Neural progenitor cell (in vitro differentiated cells): Measurements from ENCODE around the gene AAMP. TPM values are rescaled to one million over a fixed set of nuclear protein-coding genes. Genes with fewer than 3 reads are reported as not detected.

Experiments
- DNase-seq: peaks from one replicate; pipeline ENCODE4 v3.0.0-alpha.2; 2016; ENCODE audit warnings: low spot score
- H2AFZ ChIP-seq: fragments of 200-600 bp; sonication (generic); replicated peaks from 2 replicates; pipeline ENCODE4 v1.6.1; 2016; ENCODE audit warnings: antibody characterized with exemption
- H3F3A ChIP-seq: fragments of 200-600 bp; sonication (generic); 2 replicates; pipeline ENCODE4 v1.6.1; 2016; ENCODE audit warnings: antibody characterized with exemption, low read depth
- H3K27ac ChIP-seq: fragments of 200-600 bp; sonication (generic); 2 replicates; pipeline ENCODE4 v1.5.1; 2016; ENCODE audit warnings: mild to moderate bottlenecking
- H3K27me3 ChIP-seq: fragments of 200-600 bp; sonication (generic); 2 replicates; pipeline ENCODE4 v1.6.1; 2016; ENCODE audit warnings: mild to moderate bottlenecking, moderate library complexity
- H3K36me3 ChIP-seq: fragments of 200-600 bp; sonication (generic); 2 replicates; pipeline ENCODE4 v1.5.1; 2016
- H3K4me1 ChIP-seq: fragments of 200-600 bp; sonication (generic); 2 replicates; pipeline ENCODE4 v1.6.1; 2016; ENCODE audit warnings: mixed run types
- H3K4me2 ChIP-seq: fragments of 200-600 bp; sonication (generic); 2 replicates; pipeline ENCODE4 v1.6.1; 2016
- H3K4me3 ChIP-seq: fragments of 200-600 bp; sonication (generic); 2 replicates; pipeline ENCODE4 v1.5.1; 2016
- H3K79me2 ChIP-seq: fragments of 200-600 bp; sonication (generic); 2 replicates; pipeline ENCODE4 v1.6.1; 2016; ENCODE audit warnings: low read depth
- H3K9ac ChIP-seq: fragments of 200-600 bp; sonication (generic); 2 replicates; pipeline ENCODE4 v1.6.1; 2016
- H3K9me3 ChIP-seq: fragments of 200-600 bp; sonication (generic); 2 replicates; pipeline ENCODE4 v1.5.1; 2016; ENCODE audit warnings: low read depth
- H4K20me1 ChIP-seq: fragments of 200-600 bp; sonication (generic); 2 replicates; pipeline ENCODE4 v1.6.1; 2016; ENCODE audit warnings: low read depth
- H3K27ac Mint-ChIP-seq: 3 replicates; pipeline ENCODE4 v1.8.0; 2021; ENCODE audit warnings: mixed read lengths
- H3K27me3 Mint-ChIP-seq: 2 replicates; pipeline ENCODE4 v1.8.0; 2022; ENCODE audit warnings: low read depth, mild to moderate bottlenecking, inconsistent platforms, moderate library complexity, mixed read lengths; ENCODE audit not compliant: insufficient read depth
- H3K36me3 Mint-ChIP-seq: 3 replicates; pipeline ENCODE4 v1.8.0; 2021; ENCODE audit warnings: mixed read lengths
- H3K4me1 Mint-ChIP-seq: 3 replicates; pipeline ENCODE4 v1.8.0; 2021; ENCODE audit warnings: mixed read lengths
- H3K4me3 Mint-ChIP-seq: 3 replicates; pipeline ENCODE4 v1.8.0; 2021; ENCODE audit warnings: mild to moderate bottlenecking, moderate library complexity, mixed read lengths
- H3K9me3 Mint-ChIP-seq: 3 replicates; pipeline ENCODE4 v1.8.0; 2020; ENCODE audit warnings: mixed read lengths
- CTCF ChIP-seq: fragments of 200-600 bp; sonication (generic); IDR thresholded peaks from 2 replicates; pipeline ENCODE4 v1.5.1; 2017; ENCODE audit warnings: antibody characterized with exemption, mild to moderate bottlenecking
- EZH2 ChIP-seq: fragments of 200-600 bp; sonication (generic); IDR thresholded peaks from 2 replicates; pipeline ENCODE4 v1.6.1; 2017; ENCODE audit warnings: antibody characterized with exemption, mild to moderate bottlenecking, moderate library complexity
- EZH2phosphoT487 ChIP-seq: fragments of 200-600 bp; sonication (generic); IDR thresholded peaks from 2 replicates; pipeline ENCODE4 v1.6.1; 2017; ENCODE audit warnings: antibody characterized with exemption
- total RNA-seq: library from RNA; depleted of rRNA; stranded (reverse); fragments of >200 nt; gene quantifications from 2 replicates; pipeline ENCODE4 v1.2.3, GENCODE V29; 2015; ENCODE audit warnings: low replicate concordance

Gene AAMP
- total RNA-seq, 1 donor from 2014 or later, result 90.4 TPM

DNA sequence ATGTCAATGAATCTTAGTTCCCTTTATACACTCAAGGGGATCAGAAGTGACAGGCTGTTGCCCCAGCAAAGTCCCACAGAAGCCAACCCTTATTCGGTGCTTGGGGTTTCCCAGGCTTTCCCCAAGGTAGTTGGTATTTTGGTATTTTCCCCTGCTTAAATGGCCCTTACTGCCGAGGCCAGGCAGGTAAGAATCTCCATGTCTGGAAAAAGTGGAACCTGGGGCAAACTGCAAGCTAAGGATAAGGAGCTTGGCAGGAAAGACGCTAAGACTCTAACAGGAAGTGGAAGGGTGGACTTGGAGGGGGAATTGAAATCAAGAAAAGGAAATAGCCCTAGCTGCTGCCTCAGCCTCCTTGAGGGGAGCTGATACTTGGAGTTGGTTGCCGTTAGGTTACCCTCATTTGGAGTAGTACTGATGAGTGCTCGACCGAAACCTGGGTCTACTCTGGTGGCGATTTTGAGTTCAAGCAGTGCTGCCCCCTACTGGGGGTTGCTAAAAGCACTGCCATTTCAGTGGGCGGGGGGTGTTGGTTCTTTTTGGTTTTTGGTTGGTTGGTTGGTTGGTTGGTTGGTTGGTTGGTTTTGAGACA lies 12.5 kb downstream of the AAMP start:
- no peaks in the 10 kb centered on the region for H4K20me1 ChIP-seq
- DNase-seq, result peak; percentile 70

GRCh38 chr2:218256612-218257350 lies 13.2 kb downstream of the AAMP start:
- Histone ChIP-seq H3K4me3 (no peak overlapping the region), H3K79me2 (no peaks in the 10 kb centered on the region), H4K20me1 (no peaks in the 10 kb centered on the region), H2AFZ (no peak overlapping the region), H3K4me2 (no peak overlapping the region), H3K36me3 (no peaks in the 10 kb centered on the region), H3K27ac (no peak overlapping the region), H3K27me3 (no peaks in the 10 kb centered on the region), H3K9ac (no peak overlapping the region), H3F3A (peaks cover 28% of the 10 kb centered on the region), H3K4me1 (peaks cover 14% of the 10 kb centered on the region), H3K9me3 (no peaks in the 10 kb centered on the region)
- Mint-ChIP-seq H3K4me1 (peaks cover 27% of the 10 kb centered on the region), H3K36me3 (peaks cover 10% of the 10 kb centered on the region), H3K9me3 (no peaks in the 10 kb centered on the region), H3K4me3 (no peak overlapping the region), H3K27ac (no peak overlapping the region), H3K27me3 (peaks cover 3% of the 10 kb centered on the region)
- DNase-seq, result no peak
- no peak for TF ChIP-seq CTCF
- TF ChIP-seq EZH2phosphoT487, result no peak
- no peak for TF ChIP-seq EZH2

More for the DNA sequence above, 12.5 kb downstream of the AAMP start:
- Histone ChIP-seq H3K79me2 (no peaks in the 10 kb centered on the region), H3K27ac (no peak overlapping the region), H3K4me3 (no peak overlapping the region), H2AFZ (no peak overlapping the region), H3K4me2 (no peak overlapping the region), H3K9ac (no peak overlapping the region), H3F3A (peaks cover 28% of the 10 kb centered on the region), H3K27me3 (no peaks in the 10 kb centered on the region), H3K9me3 (no peaks in the 10 kb centered on the region), H3K36me3 (no peaks in the 10 kb centered on the region), H3K4me1 (peaks cover 14% of the 10 kb centered on the region)
- Mint-ChIP-seq H3K27me3 (peaks cover 3% of the 10 kb centered on the region), H3K9me3 (no peaks in the 10 kb centered on the region), H3K4me1 (peaks cover 32% of the 10 kb centered on the region), H3K4me3 (no peak overlapping the region), H3K36me3 (peaks cover 10% of the 10 kb centered on the region), H3K27ac (no peak overlapping the region)
- peak; percentile 74 for TF ChIP-seq CTCF
- TF ChIP-seq EZH2phosphoT487, result no peak
- TF ChIP-seq EZH2, result no peak

DNA sequence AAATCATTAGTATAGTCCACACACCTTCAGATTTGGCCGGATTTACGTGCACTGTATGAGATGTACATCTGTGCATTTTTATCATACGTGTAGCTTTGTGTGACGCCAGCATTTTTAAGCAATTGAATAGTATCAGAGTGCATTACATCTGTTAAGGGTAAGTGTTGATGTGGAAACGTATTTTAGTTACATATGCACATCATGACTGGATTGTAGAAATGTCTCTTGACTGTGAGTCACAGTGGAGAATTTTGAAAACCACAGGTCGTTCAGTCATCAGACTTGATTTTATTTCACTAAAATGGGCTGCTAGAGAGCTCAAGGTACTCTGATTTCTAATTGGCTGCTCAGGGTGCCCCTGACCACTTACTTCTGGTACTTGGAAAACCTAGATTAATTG lies 14.5 kb downstream of the AAMP start:
- no peaks in the 10 kb centered on the region for H3K36me3 ChIP-seq
- no peaks in the 10 kb centered on the region for H4K20me1 ChIP-seq
- TF ChIP-seq EZH2 (no peak), EZH2phosphoT487 (no peak), CTCF (no peak)

More for the DNA sequence above, 14.5 kb downstream of the AAMP start:
- Histone ChIP-seq H2AFZ (no peak overlapping the region), H3K79me2 (no peaks in the 10 kb centered on the region), H3F3A (peaks cover 20% of the 10 kb centered on the region), H3K9ac (no peak overlapping the region), H3K4me1 (peaks cover 1% of the 10 kb centered on the region), H3K27me3 (no peaks in the 10 kb centered on the region), H3K9me3 (no peaks in the 10 kb centered on the region), H3K4me2 (no peak overlapping the region), H3K27ac (no peak overlapping the region), H3K4me3 (no peak overlapping the region)
- H3K36me3 Mint-ChIP-seq, result peaks cover 14% of the 10 kb centered on the region
- H3K4me3 Mint-ChIP-seq, result no peak overlapping the region
- H3K27ac Mint-ChIP-seq, result no peak overlapping the region
- no peak for DNase-seq
- peaks cover 14% of the 10 kb centered on the region for H3K4me1 Mint-ChIP-seq
- no peaks in the 10 kb centered on the region for H3K9me3 Mint-ChIP-seq
- peaks cover 6% of the 10 kb centered on the region for H3K27me3 Mint-ChIP-seq
